Keratinocyte (primary cell): Measurements from ENCODE around the gene BUD23. TPM values are rescaled to one million over a fixed set of nuclear protein-coding genes. Genes with fewer than 3 reads are reported as not detected.

Experiments
- DNase-seq: peaks from one replicate; pipeline ENCODE4 v3.0.0-alpha.2; 2011; ENCODE audit warnings: low read depth, missing footprints, low spot score
- FAIRE-seq: peaks from 2 replicates; lab custom pipeline; 2011; peaks lifted over from hg19 to GRCh38; lab: Jason Lieb, UNC
- H2AFZ ChIP-seq: 2 replicates; pipeline ENCODE4 v1.6.0; 2012; ENCODE audit warnings: low read length, control low read depth, inconsistent platforms; ENCODE audit not compliant: control insufficient read depth
- H3K27ac ChIP-seq: 2 replicates; pipeline ENCODE4 v1.5.1; 2011; ENCODE audit warnings: low read length; ENCODE audit not compliant: control insufficient read depth, insufficient read depth
- H3K27me3 ChIP-seq: 3 replicates; pipeline ENCODE4 v1.6.0; 2011; ENCODE audit warnings: low read length; ENCODE audit not compliant: control insufficient read depth, insufficient read depth; ENCODE audit errors: extremely low read depth
- H3K36me3 ChIP-seq, 2 experiments: 2 replicates in 1 of 2; 3 replicates in 1 of 2; pipeline ENCODE4 v1.5.1; 2011; ENCODE audit warnings: low read length in 2 of 2, mild to moderate bottlenecking in 1 of 2; ENCODE audit not compliant: control insufficient read depth in 2 of 2, insufficient read depth in 2 of 2; ENCODE audit errors: extremely low read depth in 1 of 2
- H3K4me1 ChIP-seq: 3 replicates; pipeline ENCODE4 v1.5.1; 2011; ENCODE audit warnings: low read length; ENCODE audit not compliant: control insufficient read depth, insufficient read depth; ENCODE audit errors: extremely low read depth
- H3K4me2 ChIP-seq: 3 replicates; pipeline ENCODE4 v1.6.0; 2011; ENCODE audit warnings: low read depth, low read length; ENCODE audit not compliant: control insufficient read depth, insufficient read depth; ENCODE audit errors: extremely low read depth
- H3K4me3 ChIP-seq, 3 experiments: fragments of 200-600 bp in 1 of 3; sonication (generic) in 1 of 3; 2 replicates in 2 of 3; 3 replicates in 1 of 3; pipeline ENCODE4 v1.5.1; 2011 to 2016; ENCODE audit warnings: low read length in 3 of 3, mild to moderate bottlenecking in 3 of 3, control low read depth in 2 of 3, inconsistent platforms in 1 of 3, low read depth in 1 of 3, mixed read lengths in 1 of 3, mixed run types in 1 of 3, moderate library complexity in 1 of 3; ENCODE audit not compliant: control insufficient read depth in 2 of 3, insufficient read depth in 2 of 3; ENCODE audit errors: extremely low read depth in 1 of 3
- H3K79me2 ChIP-seq: 2 replicates; pipeline ENCODE4 v1.6.0; 2012; ENCODE audit warnings: low read length; ENCODE audit not compliant: control insufficient read depth, insufficient read depth
- H3K9ac ChIP-seq: 3 replicates; pipeline ENCODE4 v1.6.0; 2011; ENCODE audit warnings: low read length; ENCODE audit not compliant: control insufficient read depth, insufficient read depth; ENCODE audit errors: extremely low read depth
- H3K9me1 ChIP-seq: 3 replicates; pipeline ENCODE4 v1.6.0; 2011; ENCODE audit warnings: low read length; ENCODE audit not compliant: control insufficient read depth, insufficient read depth; ENCODE audit errors: extremely low read depth
- H3K9me3 ChIP-seq: 2 replicates; pipeline ENCODE4 v1.5.1; 2012; ENCODE audit warnings: low read depth, low read length; ENCODE audit not compliant: control insufficient read depth
- H4K20me1 ChIP-seq: 3 replicates; pipeline ENCODE4 v1.6.0; 2011; ENCODE audit warnings: low read length; ENCODE audit not compliant: control insufficient read depth, insufficient read depth; ENCODE audit errors: extremely low read depth
- CTCF ChIP-seq, 3 experiments: IDR thresholded peaks in 1 of 3; conservative IDR thresholded peaks in 1 of 3; optimal IDR thresholded peaks in 1 of 3; 2 replicates in 2 of 3; 3 replicates in 1 of 3; pipeline versions ENCODE3 to v1.5.1; 2011; ENCODE audit warnings: low read length in 3 of 3, mild to moderate bottlenecking in 3 of 3, moderate library complexity in 2 of 3, control low read depth in 1 of 3, inconsistent platforms in 1 of 3; ENCODE audit not compliant: insufficient read depth in 2 of 3; ENCODE audit errors: extremely low read depth in 1 of 3
- EZH2 ChIP-seq: IDR thresholded peaks from one replicate; pipeline ENCODE4 v1.6.1; 2012; ENCODE audit warnings: inconsistent platforms, mild to moderate bottlenecking, low read length, moderate library complexity
- dilution Hi-C: fragments of 300-500 bp; cut with MboI; formaldehyde crosslinking; loops from one replicate; pipeline ENCODE4 v1.7.0; 2020; ENCODE audit warnings: low sequenced_read_pairs; ENCODE audit not compliant: extremely low pct_ligation_motif_present
- polyA plus RNA-seq, 5 experiments: library from polyadenylated mRNA; depleted of rRNA in 3 of 5; stranded (reverse) in 3 of 5; stranded (forward) in 1 of 5; unstranded in 1 of 5; fragments of >200 nt; gene quantifications; 1 replicate in 1 of 5; 2 replicates in 3 of 5; 3 replicates in 1 of 5; pipeline versions ENCODE4 v1.2.1 to v1.2.3, GENCODE V29; 2011 to 2012; ENCODE audit warnings: missing spikeins in 2 of 5, low read depth in 1 of 5, low replicate concordance in 1 of 5

Gene BUD23
- polyA plus RNA-seq, 1 donor (not counting 4 experiments of a cell fraction or from before 2014, with no cell fraction given), result 72.0 TPM

GRCh38 chr7:73706126-73707044, 23.0 kb downstream of the BUD23 start:
- H4K20me1 ChIP-seq, result peaks cover 47% of the 10 kb centered on the region

GRCh38 chr7:73707045-73707631, 23.7 kb downstream of the BUD23 start:
- dilution Hi-C loops, result no loop called here
- Histone ChIP-seq H2AFZ (no peak overlapping the region), H3K9ac (no peak overlapping the region), H3K79me2 (peaks cover 32% of the 10 kb centered on the region), H3K27me3 (no peaks in the 10 kb centered on the region), H3K9me3 (no peaks in the 10 kb centered on the region), H3K36me3 (peaks cover 25 to 46% of the 10 kb centered on the region in 2 experiments), H3K4me1 (peaks cover 34% of the 10 kb centered on the region), H3K27ac (no peak overlapping the region), H3K4me2 (no peak overlapping the region), H4K20me1 (peaks cover 55% of the 10 kb centered on the region), H3K9me1 (peaks cover 6% of the 10 kb centered on the region), H3K4me3 (no peak overlapping the region)
- DNase-seq, result no peak
- TF ChIP-seq EZH2 (no peak), CTCF (optimal IDR thresholded peaks at IDR 0.05 in 1 of 3, IDR thresholded peaks at IDR 0.05 in 1 of 3, conservative IDR thresholded peaks at IDR 0.05 in 1 of 3; ENCODE audit: extremely low read depth in 1 of 3, insufficient read depth in 2 of 3, low read length in 3 of 3) (no peak)
- no peak for FAIRE-seq

More at GRCh38 chr7:73706126-73707044, 23.0 kb downstream of the BUD23 start:
- H3K4me2 ChIP-seq, result peak overlapping the region; percentile 1
- H3K4me1 ChIP-seq, result peaks cover 34% of the 10 kb centered on the region
- dilution Hi-C loops, result no loop called here
- no peak overlapping the region for H3K27ac ChIP-seq
- H3K9ac ChIP-seq, result no peak overlapping the region
- H3K36me3 ChIP-seq, result peaks cover 29 to 54% of the 10 kb centered on the region in 2 experiments
- peaks cover 24% of the 10 kb centered on the region for H3K79me2 ChIP-seq
- FAIRE-seq (no peak), DNase-seq (no peak)
- no peaks in the 10 kb centered on the region for H3K27me3 ChIP-seq
- no peaks in the 10 kb centered on the region for H3K9me3 ChIP-seq
- H3K4me3 ChIP-seq, result no peak overlapping the region
- H3K9me1 ChIP-seq, result peaks cover 2% of the 10 kb centered on the region
- no peak for TF ChIP-seq EZH2
- TF ChIP-seq CTCF (optimal IDR thresholded peaks at IDR 0.05 in 1 of 3, IDR thresholded peaks at IDR 0.05 in 1 of 3, conservative IDR thresholded peaks at IDR 0.05 in 1 of 3; ENCODE audit: extremely low read depth in 1 of 3, insufficient read depth in 2 of 3, low read length in 3 of 3), result no peak
- no peak overlapping the region for H2AFZ ChIP-seq
